GM18858 (cell line): ENCODE data around the gene MAU2.
"Not testable (repeated sequence)": the region's sequence is repeated elsewhere in the genome, so short reads cannot be mapped to it uniquely, and the experiment has no call there.

Source experiments
- ATAC-seq: cut with Tn5 transposase; IDR thresholded peaks from one replicate; pipeline ENCODE4 v1.9.1; 2021; ENCODE audit not compliant: unreplicated experiment

Gene MAU2

DNA sequence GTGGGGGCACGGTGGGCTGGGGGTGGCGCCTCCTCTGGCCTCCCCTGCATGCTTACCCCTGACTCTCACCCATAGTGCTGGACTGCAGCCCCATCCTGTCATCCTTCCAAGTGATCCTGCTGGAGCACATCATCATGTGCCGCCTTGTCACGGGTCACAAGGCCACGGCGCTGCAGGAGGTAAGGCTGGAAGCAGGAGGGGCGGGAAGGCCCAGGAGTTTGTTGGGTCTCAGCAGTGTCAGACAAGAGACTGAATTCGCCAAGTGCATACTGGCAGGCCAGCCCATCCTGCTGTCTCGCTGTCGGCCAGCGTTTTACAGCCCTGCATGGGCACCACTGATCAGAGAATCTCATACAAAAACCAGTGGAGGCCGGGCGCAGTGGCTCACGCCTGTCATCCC, 23.1 kb downstream of the MAU2 start:
- ATAC-seq: no peak

DNA sequence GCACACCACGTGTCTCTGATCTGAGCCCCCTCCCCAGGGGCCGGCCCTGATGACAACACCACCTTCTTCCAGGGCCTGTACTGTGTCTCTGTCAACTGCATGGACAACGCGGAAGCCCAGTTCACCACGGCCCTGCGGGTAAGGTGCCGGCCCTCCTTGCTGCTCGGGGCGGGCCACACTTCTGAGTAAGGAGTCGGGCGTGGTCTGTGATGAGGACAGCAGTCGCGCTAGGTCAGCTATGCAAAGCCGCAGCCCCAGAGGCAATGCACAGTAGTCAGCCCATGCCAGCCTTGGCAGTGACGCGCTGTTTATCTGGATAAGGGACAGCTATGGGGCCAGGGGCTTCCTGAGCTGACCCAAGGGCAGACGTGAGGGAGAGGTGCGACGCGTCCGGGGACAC, 24.6 kb downstream of the MAU2 start:
- ATAC-seq: no peak

DNA sequence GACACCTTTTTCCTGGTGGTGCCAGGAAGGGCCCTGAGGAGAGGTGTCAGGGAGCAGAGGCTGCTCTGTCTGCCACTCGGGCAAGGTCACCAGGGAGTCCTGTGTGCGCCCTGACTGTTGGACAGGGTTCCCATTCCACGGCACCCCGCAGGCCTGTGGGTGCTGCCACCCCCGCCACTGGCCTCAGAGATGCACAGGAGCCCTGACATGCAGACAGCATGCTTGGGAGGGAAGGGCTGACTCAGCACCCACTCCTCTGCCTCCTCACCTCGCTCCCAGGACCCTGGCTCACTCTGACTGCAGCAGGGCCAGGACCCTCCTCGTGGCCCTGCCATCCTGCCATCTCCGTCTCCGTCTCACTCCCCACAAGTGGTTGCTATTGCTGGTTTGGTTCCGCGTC, 25.3 kb downstream of the MAU2 start:
- no peak for ATAC-seq

DNA sequence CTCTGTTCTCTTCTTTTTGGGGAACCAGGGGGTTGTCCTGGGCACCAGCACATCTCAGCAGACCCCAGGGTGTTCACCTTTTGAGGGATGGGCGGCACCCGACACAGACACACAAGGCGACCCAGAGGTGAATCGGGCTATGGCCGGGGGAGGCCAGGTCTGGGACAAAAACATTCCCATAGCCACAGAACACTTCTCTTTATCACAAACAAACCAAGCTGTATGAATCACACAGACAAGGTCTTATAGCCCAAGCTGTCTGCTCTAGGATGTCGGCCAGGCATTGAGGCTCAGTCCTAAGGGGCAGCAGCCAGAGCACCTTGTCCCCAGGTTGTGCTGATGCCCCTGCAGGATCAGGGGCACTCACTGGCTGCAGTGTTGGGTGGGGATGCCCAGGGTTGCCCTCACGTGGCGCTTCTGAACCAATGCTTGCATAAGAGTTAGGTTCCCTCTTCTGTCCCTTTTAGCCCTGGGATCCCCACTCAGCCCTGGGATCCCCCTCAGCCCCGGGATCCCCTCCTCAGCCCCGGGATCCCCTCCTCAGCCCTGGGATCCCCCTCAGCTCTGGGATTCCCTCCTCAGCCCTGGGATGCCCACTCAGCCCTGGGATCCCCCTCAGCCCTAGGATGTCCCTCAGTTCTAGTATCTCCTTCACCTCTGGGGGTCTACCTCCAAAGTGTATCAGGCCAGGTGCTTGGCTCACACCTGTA, 26.9 kb downstream of the MAU2 start:
- no peak for ATAC-seq

DNA sequence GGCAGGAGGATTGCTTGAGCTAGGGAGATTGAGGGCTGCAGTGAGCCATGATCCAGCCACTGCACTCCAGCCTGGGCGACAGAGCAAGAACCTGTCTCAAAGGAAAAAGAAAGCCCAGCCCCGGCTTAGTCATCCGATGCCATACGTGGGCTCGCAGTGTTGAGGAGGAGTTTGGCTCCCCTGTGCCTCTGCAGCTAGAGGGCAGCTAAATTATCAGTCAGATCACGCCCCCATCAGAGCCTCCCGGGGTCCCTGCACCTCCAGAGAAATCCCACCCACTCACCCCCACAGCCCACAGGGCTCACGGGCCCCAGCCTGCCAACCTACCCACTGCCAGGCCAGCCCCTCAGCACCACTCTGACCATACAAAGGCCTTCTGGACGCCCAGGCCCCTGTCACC, 27.6 kb downstream of the MAU2 start:
- no peak for ATAC-seq

DNA sequence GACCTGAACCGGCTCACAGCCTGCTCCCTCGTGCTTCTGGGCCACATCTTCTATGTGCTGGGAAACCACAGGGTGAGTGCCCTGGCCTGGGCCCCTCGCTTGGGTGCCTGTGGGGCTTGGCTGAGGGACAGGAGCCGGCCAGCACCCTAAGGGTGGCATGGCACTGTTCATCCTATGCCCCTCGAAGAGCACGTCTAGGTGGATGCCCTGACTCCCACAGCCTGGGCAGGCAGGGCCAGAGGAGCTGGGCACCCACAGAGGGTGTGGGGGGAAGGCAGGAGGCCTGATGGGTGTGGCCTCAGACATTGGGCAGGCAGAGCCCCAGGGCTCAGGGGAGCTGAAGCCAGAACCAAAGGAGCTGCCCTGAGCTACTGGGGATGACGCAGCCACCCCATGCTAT, 28.7 kb downstream of the MAU2 start:
- ATAC-seq: no peak

DNA sequence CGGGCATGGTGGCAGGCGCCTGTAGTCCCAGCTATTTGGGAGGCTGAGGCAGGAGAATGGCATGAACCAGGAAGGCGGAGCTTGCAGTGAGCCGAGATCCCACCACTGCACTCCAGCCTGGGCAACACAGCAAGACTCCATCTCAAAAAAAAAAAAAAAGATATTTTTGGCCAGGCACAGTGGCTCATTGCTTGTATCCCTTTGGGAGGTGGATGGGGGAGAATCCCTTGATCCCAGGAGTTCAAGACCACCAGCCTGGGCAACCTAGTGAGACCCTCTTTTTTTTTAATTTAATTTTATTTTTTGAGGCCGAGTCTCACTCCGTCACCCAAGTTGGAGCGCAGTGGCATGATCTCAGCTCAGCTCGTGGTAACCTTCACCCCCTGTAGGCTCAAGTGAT, 30.1 kb downstream of the MAU2 start:
- not testable (repeated sequence) for ATAC-seq

DNA sequence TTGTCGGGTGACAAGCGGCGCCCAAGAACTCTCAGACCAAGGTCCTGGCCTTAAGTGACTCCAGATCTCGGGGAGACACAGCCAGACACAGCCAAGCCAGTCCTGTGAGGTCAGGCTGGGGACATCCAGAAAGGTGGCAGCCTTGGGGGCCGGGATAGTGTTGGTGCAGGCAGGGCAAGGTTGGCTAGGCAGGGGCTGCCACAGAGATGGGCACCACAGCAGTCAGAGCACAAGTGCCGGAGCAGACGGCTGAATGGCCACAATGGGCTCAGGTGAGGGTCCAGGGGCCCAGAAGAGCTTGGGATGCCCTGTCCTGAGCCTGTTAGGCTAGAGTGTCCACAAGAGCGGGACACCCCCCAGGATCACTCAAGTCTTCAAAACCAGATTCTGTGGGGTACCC, 32.2 kb downstream of the MAU2 start:
- ATAC-seq: no peak

DNA sequence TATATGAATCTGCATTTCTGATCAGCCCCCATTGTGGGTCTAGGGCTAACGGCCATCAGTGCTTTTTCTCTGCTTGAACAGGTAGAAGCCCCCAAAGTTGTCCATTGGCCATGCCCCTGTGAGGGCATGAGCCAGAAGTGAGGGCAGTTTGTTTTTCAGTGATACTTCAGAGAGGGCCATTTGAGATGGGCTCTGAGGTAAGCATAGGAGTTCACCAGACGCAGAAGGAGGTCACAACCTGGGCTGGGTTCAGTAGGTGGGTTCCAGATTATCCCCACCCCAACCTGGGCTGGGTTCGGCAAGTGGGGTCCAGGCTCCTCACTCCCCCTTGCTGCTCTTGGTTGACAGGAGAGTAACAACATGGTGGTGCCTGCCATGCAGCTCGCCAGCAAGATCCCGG, 33.4 kb downstream of the MAU2 start:
- no peak for ATAC-seq

DNA sequence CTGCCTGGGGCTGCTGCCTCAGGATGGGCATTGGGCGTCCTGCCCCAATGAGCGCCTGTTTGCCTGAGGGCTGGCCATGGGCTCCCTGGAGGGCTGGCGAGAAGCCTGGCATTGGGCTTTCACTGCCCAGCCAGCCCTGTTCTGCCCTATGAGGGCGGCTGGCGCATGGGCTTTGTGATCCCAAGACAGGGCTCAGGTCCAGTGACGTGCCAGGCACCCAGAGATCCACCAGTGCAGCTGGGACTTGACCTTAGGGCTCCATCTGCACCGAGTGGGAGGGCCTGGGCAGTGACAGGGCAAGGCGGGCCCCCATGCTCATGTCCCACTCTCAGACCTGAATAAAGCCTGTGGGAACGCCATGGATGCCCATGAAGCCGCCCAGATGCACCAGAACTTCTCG, 34.3 kb downstream of the MAU2 start:
- no peak for ATAC-seq

DNA sequence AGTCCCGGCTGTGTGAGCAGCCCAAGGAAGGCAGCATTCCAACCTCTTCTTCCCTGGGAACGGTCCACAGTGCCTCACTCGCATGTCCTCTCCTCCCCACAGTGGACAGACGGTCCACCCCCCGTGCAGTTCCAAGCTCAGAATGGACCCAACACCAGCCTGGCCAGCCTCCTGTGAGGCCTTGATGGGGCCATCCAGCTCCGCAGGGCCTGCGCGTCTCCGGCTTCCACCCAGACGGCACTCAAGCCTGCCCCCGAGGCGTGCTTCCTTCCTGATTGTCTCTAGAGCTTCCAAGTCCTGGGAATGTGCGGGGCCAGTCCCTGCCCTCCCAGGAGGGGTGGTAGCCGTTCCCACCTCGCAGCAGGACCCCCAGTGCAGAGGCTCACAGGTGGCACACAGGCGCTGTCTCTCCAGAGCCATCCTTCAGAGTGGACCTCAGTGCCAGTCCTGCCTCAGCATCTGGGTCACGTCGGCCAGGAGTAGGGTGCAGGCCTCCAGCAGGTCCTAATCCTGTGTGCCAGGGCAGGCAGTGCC, 35.0 kb downstream of the MAU2 start:
- ATAC-seq: no peak

DNA sequence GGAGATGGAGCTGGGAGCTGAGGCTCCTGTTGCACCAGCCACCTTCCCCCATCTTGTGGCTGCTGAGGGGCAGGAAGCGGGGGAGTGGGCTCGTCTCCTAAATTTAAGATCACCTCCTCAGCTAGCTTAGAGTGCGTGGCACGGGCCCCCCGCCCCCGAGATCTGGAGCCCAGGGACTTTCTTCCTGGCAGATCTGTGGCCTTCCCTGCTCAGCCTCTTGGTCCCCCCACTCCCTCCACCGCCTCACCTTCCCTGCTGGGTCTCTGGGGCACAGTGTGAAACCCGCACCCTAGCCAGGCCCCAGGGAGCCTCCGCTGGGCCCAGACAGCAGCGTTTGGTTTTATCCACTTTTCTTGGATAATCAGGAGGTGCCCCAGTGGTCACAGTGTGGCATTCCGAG, 35.9 kb downstream of the MAU2 start:
- ATAC-seq: no peak

DNA sequence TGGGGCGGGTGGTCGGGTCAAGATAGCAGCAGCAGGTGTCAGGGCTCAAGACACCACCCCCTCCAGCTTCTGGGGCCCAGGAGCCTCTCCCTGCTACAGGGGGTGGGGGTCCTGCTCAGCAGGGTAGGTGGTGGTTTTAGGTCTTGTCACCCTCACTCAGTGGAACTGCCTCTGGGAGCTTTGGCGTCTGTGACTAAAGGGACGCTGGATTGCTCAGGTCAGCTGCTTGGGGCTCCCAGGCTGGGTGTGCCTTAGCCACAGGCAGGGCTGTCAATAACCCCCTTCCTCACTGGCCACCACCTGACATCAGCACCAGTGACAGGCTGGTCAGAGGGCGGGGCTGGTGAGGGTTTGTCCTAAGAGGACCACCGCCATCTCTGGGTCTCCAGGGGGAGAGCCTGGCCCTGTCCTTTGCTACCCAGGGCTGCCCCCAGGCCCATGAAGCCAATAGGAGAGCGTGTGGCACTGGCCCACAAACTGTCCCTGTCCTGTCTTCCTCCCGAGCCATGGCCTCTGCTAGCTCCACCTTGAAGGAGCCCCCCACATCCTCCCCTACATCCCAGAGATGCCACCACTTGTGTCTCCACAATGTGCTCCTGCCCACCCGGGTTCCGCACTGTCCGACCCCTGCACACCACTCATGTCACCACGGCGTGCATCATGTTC, 36.4 kb downstream of the MAU2 start:
- no peak for ATAC-seq

DNA sequence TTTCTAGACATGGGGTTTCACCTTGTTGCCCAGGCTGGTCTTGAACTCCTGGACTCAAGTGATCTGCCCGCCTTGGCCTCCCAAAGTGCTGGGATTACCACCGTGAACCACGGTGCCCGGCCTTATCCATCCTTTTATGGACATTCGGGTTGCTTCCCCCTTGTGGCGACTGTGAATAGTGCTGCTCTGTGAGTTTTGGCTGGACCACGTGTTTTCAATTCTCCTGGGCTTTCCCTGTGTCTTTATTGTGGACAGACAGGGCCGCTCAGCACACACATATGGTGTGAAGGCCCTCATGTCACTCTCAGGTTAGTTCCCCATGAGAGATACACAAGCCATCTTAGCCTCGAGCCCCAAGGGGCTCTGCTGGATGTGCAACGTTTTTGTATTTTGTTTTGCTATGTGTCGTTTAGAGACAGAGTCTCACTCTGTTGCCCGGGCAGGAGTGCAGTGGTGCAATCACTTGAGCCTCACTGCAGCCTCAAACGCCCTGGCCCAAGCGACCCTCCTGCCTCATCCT, 40.5 kb downstream of the MAU2 start:
- ATAC-seq: no peak

DNA sequence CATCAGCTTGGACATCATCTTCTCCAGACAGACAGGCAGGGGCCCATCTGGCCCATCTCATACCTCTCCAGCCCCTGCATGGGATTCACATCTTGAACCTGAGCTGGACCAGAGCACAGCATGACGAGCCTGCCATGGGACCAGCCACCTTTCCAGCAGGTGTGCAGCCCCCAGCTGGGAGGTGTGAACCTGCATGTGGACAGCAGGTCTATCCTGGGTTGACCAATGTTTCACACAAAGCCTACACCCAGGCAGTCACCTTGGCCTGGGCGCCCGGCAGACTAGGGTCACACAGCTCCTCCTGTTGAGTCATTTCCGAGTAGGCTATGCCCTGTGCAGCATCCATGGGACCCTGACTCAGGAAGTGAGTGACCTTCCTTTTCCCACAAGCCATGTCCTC, 41.4 kb downstream of the MAU2 start:
- ATAC-seq: no peak

DNA sequence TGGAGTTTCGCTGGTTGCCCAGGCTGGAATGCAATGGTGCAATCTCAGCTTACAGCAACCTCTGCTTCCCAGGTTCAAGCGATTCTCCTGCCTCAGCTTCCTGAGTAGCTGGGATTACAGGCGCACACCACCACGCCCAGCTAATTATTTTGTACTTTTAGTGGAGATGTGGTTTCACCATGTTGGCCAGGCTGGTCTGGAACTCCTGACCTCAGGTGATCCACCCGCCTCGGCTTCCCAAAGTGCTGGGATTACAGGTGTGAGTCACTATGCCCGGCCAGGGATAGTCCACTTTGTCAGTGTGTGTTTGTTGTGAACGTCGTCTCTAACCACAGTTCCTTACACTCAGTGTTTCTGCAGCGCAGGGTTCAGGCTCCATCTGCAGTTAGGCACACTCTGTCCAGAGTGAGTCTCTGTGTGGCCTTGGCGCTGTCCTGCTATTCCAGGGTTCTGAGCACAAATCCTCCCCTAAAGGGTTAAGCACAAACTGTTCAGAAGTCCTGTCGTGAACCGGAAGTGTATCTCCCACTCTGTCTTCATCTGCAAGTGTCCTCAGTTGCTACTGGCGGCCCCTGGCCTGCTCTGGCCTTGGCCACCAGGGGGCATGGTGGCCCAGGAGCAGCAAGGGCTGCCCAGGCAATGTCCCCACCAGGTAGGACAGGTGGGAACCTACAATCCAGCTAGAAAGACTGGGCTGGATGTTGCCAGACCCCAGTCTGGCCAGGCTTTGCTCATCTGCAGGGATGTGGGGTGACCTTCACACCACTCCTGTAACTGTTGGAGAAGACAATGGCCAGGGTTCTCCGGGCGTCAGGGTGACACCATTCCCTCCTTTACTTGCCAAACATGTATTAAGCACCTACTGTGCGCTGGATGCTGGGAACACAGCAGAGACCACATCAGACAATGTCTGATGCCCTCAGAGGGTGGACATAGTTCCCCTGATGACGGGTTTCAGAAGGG, 46.1 kb downstream of the MAU2 start:
- ATAC-seq: peak; percentile 66

DNA sequence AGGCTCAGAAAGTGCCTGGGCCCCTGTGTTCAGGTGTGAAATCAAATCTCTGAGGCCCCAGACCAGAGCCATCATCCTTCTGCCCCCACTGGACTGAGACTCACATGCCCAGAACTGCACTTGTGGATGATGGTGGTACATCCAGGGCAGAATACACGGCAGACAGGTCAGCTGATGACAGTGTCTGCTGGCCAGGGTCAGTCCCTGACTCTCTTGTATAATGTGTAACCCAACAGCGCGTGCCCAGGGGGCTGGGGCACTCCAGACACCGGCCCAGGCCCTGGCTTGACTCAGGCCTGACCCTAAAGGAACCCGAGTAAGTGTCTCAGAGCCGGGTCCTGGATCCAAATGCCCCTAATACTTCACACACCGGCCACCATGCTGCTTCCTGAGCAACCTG, 47.5 kb downstream of the MAU2 start:
- ATAC-seq: no peak

DNA sequence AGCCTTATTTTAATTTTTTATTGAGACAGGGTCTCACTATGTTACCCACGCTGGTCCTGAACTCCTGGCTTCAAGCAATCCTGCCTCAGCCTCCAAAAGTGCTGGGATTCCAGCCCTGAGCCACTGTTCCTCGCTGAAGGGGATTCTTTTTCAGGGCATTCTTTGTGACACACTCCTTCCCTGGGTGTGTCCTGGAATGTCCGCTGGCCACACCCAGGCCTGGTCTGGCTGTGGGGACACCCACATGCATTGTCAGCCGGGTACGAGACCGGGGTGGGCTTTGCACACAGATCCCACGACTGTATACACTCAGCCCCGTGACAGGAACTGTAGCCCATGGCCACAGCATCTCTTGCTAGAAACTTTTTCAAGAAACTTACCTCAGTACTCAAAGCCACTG, 50.4 kb downstream of the MAU2 start:
- no peak for ATAC-seq

DNA sequence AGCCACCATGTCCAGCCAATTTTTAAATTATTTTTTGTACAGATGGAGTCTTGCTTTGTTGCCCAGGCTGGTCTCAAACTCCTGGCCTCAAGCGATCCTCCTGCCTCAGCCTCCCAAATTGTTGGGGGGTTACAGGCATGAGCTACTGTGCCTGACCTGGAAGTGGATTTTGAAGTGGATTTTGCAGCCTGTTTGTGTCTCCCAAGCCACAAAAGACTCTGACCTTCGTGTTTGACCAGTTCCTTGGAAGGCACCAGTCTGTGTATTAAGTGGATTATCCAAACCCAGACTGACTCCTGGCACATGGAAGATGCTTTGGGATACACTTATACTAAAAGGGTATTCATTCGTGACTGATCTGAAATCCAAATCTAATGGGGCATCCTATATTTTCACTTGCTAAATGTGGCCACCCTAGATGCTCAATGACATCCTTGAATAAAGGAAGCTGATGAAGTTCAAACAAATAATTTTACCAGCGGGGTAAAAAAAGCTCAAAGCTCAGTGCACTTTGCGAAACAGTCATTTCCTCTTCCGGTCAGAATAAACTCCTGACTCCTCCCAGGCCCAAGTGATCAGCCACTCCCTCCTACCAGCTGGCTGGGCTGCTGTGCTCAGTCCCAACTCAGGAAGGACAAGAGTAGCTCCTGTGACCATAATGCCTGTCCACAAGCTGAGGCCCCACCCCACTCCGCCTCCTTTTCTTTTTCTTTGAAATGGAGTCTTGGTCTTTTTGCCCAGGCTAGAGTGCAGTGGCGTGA, 52.2 kb downstream of the MAU2 start:
- peak; percentile 68 for ATAC-seq

DNA sequence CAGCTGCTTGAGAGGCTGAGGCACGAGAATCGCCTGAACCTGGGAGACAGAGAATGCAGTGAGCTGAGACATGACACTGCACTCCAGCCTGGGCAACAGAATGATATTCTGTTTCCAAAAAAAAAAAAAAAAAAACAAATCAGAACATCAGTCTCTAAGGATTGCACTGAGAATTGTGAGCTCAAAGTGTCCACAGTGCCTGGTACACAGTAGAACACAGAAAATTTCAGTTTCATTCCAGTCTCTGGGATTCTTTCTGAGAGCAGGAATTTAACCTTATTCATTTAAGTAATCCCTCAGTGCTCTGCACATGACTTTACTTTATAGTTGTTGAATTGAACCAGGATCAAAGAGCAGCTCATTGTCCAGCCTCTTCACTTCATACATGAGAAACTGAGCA, 58.9 kb downstream of the MAU2 start:
- ATAC-seq: no peak

DNA sequence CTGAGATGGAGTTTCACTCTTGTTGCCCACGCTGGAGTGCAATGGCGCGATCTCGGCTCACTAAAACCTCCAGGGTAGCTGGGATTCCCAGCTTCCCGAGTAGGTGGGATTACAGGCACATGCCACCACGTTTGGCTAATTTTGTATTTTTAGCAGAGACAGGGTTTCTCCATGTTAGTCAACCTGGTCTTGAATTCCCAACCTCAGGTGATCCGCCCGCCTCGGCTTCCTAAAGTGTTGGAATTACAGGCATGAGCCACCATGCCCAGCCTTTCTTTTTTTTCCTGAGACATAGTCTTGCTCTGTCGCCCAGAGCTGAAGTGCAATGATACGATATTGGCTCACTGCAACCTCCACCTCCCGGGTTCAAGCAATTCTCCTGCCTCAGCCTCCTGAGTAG, 59.7 kb downstream of the MAU2 start:
- not testable (repeated sequence) for ATAC-seq
